PFSK-1 (cell line): ENCODE results near the gene STIP1.

Experiments
- POLR2AphosphoS5 ChIP-seq: IDR thresholded peaks from 2 replicates; pipeline ENCODE4 v1.6.1; 2012; ENCODE audit warnings: low read depth, mild to moderate bottlenecking, control low read depth, low read length, moderate library complexity
- TAF1 ChIP-seq: IDR thresholded peaks from 2 replicates; pipeline ENCODE4 v1.6.1; 2012; ENCODE audit warnings: low read length, control low read depth, borderline replicate concordance; ENCODE audit not compliant: insufficient read depth

- no peak; the same call in 1 of the 2 replicates for TF ChIP-seq POLR2AphosphoS5
- no peak for TF ChIP-seq TAF1
Observed at GRCh38 chr11:64229090-64229743, 43.2 kb downstream of the STIP1 start.
